Measurements from ENCODE around the gene INPP1.
A peak's percentile ranks its signal among the peaks of the same experiment; 100 is the strongest.

- TF ChIP-seq, protein P1, sequence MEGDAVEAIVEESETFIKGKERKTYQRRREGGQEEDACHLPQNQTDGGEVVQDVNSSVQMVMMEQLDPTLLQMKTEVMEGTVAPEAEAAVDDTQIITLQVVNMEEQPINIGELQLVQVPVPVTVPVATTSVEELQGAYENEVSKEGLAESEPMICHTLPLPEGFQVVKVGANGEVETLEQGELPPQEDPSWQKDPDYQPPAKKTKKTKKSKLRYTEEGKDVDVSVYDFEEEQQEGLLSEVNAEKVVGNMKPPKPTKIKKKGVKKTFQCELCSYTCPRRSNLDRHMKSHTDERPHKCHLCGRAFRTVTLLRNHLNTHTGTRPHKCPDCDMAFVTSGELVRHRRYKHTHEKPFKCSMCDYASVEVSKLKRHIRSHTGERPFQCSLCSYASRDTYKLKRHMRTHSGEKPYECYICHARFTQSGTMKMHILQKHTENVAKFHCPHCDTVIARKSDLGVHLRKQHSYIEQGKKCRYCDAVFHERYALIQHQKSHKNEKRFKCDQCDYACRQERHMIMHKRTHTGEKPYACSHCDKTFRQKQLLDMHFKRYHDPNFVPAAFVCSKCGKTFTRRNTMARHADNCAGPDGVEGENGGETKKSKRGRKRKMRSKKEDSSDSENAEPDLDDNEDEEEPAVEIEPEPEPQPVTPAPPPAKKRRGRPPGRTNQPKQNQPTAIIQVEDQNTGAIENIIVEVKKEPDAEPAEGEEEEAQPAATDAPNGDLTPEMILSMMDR (IDR thresholded peaks at IDR 0.05): no peak
- TF ChIP-seq POLR2A (IDR thresholded peaks at IDR 0.05): peak; percentile 31
These were observed 65.3 kb downstream of the INPP1 start for GRCh38 chr2:190408538-190409271.

Measured in right lobe of liver (tissue), 4 donors.